NCI-H510A (cell line): ENCODE results near the gene CD9.
"Not testable (repeated sequence)": the region's sequence is repeated elsewhere in the genome, so short reads cannot be mapped to it uniquely, and the experiment has no call there.

Experiments used
- DNase-seq: peaks from one replicate; lab custom pipeline; 2025; lab: John Stamatoyannopoulos, UW

The CD9 gene

GRCh38 chr12:6199531-6200255, 507 bp upstream of the CD9 start:
- no peak for DNase-seq

DNA sequence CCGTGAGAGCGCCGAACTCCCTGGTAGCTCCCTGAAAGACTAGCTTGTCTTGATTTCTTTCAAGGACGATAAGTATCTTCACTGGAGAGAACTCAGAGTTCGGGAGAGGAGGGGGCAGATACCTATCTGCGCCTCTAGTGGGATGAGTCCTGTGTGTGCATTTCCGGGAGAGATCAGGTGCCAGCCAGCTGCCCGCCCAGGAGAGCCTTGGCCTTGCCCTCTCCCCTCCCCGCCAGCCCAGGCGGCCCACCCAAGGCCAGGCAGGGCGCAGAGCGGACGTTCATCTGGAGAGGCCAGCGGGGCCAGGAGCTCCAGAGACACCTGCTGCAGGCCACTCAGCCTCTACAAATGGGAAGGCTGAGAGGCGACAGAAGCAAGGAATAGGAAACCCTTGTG, 1.0 kb downstream of the CD9 start:
- DNase-seq, result peak; percentile 58

DNA sequence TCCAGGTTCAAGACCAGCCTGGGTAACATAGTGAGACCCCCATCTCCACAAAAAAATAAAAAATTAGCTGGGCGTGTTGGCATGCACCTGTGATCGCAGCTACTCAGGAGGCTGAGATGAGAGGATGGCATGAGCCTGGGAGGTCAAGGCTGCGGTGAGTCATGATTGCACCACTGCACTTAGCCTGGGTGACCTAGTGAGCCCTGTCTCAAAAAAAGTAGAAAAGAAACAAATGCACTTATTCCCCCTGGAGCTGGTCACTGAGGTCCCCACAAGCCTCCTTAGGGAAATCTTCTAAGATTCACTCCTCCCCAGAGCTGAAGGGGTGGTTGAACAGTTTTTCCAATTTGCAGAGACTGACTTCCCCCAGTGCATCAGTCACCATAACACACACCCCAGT, 1.6 kb downstream of the CD9 start:
- DNase-seq, result no peak

DNA sequence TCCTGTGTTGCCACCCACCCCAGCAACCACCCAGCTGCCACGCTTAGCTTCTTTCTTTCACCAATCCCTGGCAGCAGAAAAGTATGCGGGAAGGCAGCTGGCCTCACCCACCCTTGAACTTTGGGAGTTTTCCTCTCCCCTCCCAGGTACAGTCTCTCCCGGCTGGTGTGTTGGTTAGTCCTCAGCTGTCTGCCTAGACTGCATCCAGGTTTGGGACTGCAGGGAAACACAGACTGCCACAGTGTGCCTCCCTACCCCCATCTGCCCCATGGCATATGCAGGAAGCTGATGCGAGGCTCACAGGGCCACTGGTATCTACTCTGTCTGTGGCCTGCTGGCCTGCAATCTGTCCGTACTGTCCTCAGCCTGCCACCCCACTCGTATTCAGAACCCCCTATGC, 2.1 kb downstream of the CD9 start:
- no peak for DNase-seq

GRCh38 chr12:6202846-6203245, 2.6 kb downstream of the CD9 start:
- DNase-seq, result no peak

GRCh38 chr12:6203601-6204000, 3.4 kb downstream of the CD9 start:
- no peak for DNase-seq

DNA sequence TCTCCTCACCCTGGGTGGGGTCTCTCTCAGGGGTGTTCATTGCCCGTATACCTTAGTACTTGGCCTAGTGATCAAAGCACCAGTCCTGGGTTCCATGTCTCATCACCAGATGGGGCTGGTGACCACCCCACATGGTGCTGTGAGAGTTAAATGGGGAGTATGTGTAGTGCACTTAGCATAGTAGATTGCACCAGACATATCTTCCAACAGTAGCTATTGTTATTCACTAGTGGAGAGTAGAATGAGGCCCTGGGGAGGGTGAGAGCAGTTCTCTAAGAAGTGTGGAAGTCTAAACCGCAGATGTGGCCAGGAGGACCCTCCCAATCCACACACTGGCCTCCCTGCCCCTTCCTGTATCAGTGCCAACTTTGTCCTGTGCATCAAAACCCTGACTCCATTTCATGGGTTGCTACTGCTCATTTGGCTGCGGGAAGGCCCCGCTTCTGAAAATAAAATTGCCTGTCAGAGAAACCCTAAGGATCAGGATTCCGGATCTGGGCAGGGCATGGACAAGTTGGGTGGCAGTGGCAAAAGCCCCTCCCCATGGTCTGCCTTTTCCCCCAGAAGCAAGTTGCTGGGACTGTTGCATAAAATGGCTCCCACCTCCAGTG, 4.4 kb downstream of the CD9 start:
- no peak for DNase-seq

DNA sequence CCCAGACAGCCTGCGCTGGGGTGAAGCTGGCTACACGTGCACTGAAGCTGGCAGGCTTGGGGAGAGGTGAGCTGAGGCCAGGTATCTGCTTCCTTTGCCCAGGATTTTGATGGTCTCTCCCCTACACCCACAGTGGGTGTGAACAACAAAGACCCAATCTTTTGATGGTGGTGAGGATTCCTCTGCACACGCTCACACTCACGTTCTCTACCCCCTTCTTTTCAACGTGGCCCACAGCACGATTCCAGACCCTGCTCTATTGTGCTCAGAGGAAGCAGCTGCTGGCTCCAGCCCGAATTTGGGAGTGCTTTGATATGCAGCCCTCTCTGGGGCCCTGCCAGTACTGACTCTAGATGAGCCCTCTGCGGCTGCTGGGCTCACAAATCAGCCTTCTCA, 4.9 kb downstream of the CD9 start:
- no peak for DNase-seq

- DNase-seq, result no peak
Observed at GRCh38 chr12:6205761-6206160, 5.6 kb downstream of the CD9 start.

GRCh38 chr12:6206327-6206726, 6.1 kb downstream of the CD9 start:
- no peak for DNase-seq

DNA sequence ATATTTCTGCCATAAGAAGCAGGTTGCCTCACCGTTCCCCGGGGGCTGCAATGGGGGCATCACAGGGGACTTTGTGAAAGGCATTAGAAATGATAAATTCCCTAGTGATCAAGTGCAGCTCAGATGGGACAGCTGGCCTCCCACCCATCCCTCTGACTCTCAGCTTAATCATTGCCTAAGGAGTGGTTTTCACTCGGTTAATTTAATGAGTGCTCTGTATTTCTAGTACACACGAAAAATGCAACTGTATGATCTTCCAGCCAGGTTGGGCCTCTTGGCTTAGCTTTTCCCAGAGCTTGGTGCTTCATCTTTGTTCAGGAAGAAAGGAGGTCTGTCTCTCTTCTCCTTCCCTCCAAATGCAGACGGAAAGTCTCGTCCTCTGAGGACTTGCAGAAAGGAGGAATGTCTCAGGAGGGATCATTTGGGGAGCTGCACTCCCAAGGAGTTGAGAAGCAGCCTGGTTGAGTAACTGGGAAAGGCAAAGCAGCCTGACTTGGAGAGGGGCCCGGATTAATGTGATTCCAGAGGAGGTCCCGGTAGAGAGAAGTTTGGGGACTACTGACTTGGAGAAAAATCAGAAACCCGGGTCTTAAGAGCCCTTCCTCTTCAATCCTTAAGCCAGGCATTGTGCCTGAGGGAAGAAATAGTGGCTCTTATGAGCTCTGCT, 7.2 kb downstream of the CD9 start:
- DNase-seq, result no peak

- DNase-seq, result no peak
Observed at GRCh38 chr12:6208130-6208529, 7.9 kb downstream of the CD9 start.

DNA sequence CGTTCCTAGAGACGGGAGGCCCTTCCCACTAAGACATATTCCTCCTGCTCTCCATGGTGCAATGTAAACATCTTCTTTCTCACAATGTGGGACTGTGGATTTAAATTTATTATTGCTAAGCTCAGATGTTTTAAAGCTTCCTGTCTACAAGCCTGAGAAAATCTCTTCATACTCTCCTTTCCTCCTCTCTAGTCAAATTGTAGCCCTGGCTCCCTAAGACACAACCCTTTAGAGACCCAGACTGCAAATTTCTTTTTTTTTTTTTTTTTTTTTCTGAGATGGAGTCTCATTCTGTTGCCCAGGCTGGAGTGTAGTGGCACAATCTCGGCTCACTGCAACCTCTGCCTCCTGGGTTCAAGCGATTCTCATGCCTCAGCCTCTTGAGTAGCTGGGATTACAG, 9.2 kb downstream of the CD9 start:
- DNase-seq, result not testable (repeated sequence)

GRCh38 chr12:6211421-6211869, 11.2 kb downstream of the CD9 start:
- no peak for DNase-seq

- DNase-seq, result no peak
Observed at GRCh38 chr12:6212086-6212485, 11.9 kb downstream of the CD9 start.

GRCh38 chr12:6213969-6214368, 13.8 kb downstream of the CD9 start:
- DNase-seq, result no peak

- no peak for DNase-seq
Observed at GRCh38 chr12:6214633-6215032, 14.4 kb downstream of the CD9 start.

GRCh38 chr12:6215120-6215807, 15.1 kb downstream of the CD9 start:
- DNase-seq, result no peak

- peak; percentile 44 for DNase-seq
Observed at GRCh38 chr12:6215932-6216494, 15.8 kb downstream of the CD9 start.

- no peak for DNase-seq
Observed at GRCh38 chr12:6216581-6216980, 16.4 kb downstream of the CD9 start.

DNA sequence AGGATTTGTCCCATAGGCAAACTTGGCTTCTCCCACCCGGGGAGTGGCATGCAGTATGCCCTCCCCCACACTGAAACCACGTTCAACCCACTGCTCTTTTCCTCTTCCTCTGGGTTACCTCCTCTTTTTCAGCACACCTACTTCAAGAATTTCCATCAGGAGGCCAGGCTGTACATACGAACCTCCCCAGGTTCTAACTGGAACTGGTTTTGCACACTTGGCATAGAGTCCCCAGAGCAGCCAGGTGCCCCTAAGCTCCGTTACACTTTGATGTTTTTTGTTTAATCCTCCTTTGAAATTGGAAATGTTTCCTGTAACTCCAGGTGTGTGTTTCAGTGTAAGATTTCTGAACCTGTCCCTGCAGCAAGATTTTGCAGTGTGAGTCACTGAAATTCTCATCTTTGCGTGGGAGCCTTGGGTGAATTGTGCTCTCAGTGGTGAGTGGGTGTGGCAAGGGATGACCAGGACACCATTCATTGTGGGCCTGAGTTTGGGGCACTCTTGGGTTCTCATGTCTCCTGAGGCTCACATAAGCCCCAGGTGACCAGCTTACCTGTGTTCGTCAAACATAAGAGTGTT, 18.2 kb downstream of the CD9 start:
- DNase-seq, result no peak

- no peak for DNase-seq
Observed at GRCh38 chr12:6219980-6220379, 19.8 kb downstream of the CD9 start.
